ENCODE measurements around the gene SULT2B1. TPM values are rescaled to one million over a fixed set of nuclear protein-coding genes. Genes with fewer than 3 reads are reported as not detected.
"Not testable (repeated sequence)": the region's sequence is repeated elsewhere in the genome, so short reads cannot be mapped to it uniquely, and the experiment has no call there.

SULT2B1 gene
- total RNA-seq, 2 experiments from 2014 or later, result not detected

DNA sequence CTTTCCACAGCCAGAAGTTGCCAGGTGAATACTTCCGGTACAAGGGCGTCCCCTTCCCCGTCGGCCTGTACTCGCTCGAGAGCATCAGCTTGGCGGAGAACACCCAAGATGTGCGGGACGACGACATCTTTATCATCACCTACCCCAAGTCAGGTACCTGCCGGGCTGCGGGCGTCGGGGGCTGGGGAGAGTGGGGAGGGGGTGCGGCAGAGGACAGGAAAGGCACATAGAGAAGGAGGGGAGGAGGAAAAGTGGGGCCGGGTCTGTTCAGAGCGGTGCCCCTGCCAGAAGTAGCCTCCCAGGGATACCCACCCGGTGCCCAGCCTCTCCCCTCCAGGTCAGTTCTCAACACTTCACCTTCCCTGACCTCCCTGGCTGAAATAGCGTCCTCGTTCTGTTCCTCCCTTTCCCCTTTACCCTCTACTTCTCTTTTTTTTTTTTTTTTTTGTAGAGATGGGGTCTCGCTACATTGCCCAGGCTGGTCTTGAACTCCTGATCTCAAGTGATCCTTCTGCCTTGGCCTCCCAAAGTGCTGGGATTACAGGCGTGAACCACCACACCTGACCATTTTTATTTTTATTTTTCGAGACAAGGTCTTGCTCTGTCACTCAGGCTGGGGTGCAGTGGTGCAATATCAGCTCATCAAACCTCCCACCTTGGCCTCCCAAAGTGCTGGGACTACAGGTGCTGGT is 24.1 kb downstream of the SULT2B1 start:
- Mint-ChIP-seq H3K4me1 (ENCODE audit: low read depth) (no peaks in the 10 kb centered on the region), H3K9me3 (no peaks in the 10 kb centered on the region), H3K4me3 (no peak overlapping the region), H3K36me3 (ENCODE audit: low read depth) (no peaks in the 10 kb centered on the region), H3K27ac (no peak overlapping the region), H3K27me3 (no peaks in the 10 kb centered on the region)
- TF ChIP-seq, protein P1, sequence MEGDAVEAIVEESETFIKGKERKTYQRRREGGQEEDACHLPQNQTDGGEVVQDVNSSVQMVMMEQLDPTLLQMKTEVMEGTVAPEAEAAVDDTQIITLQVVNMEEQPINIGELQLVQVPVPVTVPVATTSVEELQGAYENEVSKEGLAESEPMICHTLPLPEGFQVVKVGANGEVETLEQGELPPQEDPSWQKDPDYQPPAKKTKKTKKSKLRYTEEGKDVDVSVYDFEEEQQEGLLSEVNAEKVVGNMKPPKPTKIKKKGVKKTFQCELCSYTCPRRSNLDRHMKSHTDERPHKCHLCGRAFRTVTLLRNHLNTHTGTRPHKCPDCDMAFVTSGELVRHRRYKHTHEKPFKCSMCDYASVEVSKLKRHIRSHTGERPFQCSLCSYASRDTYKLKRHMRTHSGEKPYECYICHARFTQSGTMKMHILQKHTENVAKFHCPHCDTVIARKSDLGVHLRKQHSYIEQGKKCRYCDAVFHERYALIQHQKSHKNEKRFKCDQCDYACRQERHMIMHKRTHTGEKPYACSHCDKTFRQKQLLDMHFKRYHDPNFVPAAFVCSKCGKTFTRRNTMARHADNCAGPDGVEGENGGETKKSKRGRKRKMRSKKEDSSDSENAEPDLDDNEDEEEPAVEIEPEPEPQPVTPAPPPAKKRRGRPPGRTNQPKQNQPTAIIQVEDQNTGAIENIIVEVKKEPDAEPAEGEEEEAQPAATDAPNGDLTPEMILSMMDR (IDR thresholded peaks at IDR 0.05), result no peak
- ChIA-PET CTCF (interaction anchor here (1.0 to 1.2 kb wide), 2 partner anchors 13 to 69 kb away, joined by 3 read pairs; no protein-coding TSS in a partner anchor), POLR2A (interaction anchor here (0.5 kb wide), 1 partner anchor 236 kb away, joined by 3 read pairs; no protein-coding TSS in a partner anchor)
- no peak for ATAC-seq
- intact Hi-C loops (cut with micrococcal nuclease), result no loop called here
- no peak for DNase-seq

GRCh38 chr19:48577908-48578307 is 25.9 kb downstream of the SULT2B1 start:
- H3K4me1 Mint-ChIP-seq (ENCODE audit: low read depth); H3K27ac Mint-ChIP-seq; H3K36me3 Mint-ChIP-seq (ENCODE audit: low read depth); intact Hi-C loops (cut with micrococcal nuclease); H3K27me3 Mint-ChIP-seq; DNase-seq; H3K9me3 Mint-ChIP-seq; H3K4me3 Mint-ChIP-seq; ATAC-seq: not testable (repeated sequence)
- CTCF ChIA-PET, result interaction anchor here (0.7 to 1.0 kb wide), 3 partner anchors 11 to 71 kb away, joined by 3 read pairs; no protein-coding TSS in a partner anchor
- POLR2A ChIA-PET, result interaction anchor here (0.7 to 1.1 kb wide), 2 partner anchors 26 to 38 kb away, joined by 3 to 4 read pairs; partner anchors contain the start of gene SULT2B1

DNA sequence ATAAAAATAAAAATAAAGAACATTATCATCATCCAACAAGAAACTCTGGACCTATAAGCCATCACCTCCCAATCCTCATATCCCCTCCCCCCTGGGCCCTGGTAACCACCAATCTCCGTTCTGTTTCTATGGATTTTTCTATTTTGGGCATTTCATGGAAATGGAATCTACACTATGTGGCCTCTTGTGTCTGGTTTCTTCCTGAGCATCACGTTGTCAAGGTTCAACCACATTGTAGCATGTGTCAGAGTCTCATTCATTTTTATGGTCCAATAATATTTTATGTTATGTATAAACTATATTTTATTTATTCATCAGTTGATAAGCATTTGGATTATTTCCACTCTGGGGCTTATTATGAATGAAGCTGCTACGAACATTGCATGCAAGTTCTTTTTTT is 26.9 kb downstream of the SULT2B1 start:
- CTCF ChIA-PET, result no interaction called here

DNA sequence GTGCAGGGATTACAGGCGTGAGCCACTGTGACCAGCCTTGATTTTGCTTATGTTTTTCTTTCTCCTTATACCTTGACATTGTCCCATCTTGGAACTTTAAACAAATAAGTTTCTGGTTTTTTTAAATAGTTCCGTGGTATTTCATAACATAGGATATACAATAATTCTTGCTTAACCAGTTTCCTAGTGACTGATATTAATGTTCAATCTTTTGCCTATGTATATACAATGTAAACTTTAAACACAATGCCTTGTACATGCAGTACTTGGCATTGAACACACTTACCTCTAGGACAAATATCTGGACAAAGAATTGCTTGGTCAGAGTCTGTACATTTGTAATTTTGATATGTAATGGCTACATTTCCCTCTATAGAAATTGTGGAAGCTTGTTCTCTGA is 30.2 kb downstream of the SULT2B1 start:
- Mint-ChIP-seq H3K27ac (no peak overlapping the region), H3K4me3 (no peak overlapping the region), H3K27me3 (no peaks in the 10 kb centered on the region), H3K9me3 (no peaks in the 10 kb centered on the region), H3K4me1 (ENCODE audit: low read depth) (peaks cover 5% of the 10 kb centered on the region), H3K36me3 (ENCODE audit: low read depth) (peaks cover 2% of the 10 kb centered on the region)
- POLR2A ChIA-PET, result no interaction called here
- DNase-seq, result no peak
- intact Hi-C loops (cut with micrococcal nuclease), result no loop called here
- no peak for ATAC-seq
- TF ChIP-seq, protein P1 (IDR thresholded peaks at IDR 0.05), result no peak
- CTCF ChIA-PET, result interaction anchor here (1.2 to 3.4 kb wide), 3 partner anchors 76 to 268 kb away, joined by 4 to 61 read pairs (median 60); no protein-coding TSS in a partner anchor

More for the DNA sequence above, 26.9 kb downstream of the SULT2B1 start:
- no peaks in the 10 kb centered on the region for H3K9me3 Mint-ChIP-seq
- no peaks in the 10 kb centered on the region for H3K36me3 Mint-ChIP-seq (ENCODE audit: low read depth)
- DNase-seq (no peak), ATAC-seq (no peak)
- intact Hi-C loops (cut with micrococcal nuclease), result no loop called here
- no peaks in the 10 kb centered on the region for H3K27me3 Mint-ChIP-seq
- H3K4me3 Mint-ChIP-seq, result no peak overlapping the region
- H3K27ac Mint-ChIP-seq, result no peak overlapping the region
- POLR2A ChIA-PET, result no interaction called here
- TF ChIP-seq, protein P1 (IDR thresholded peaks at IDR 0.05), result no peak
- no peaks in the 10 kb centered on the region for H3K4me1 Mint-ChIP-seq (ENCODE audit: low read depth)

GRCh38 chr19:48587387-48587786 is 35.4 kb downstream of the SULT2B1 start:
- Mint-ChIP-seq H3K36me3 (ENCODE audit: low read depth) (peaks cover 2% of the 10 kb centered on the region), H3K4me3 (no peak overlapping the region), H3K27me3 (no peaks in the 10 kb centered on the region), H3K27ac (no peak overlapping the region), H3K4me1 (ENCODE audit: low read depth) (peaks cover 15% of the 10 kb centered on the region), H3K9me3 (no peaks in the 10 kb centered on the region)
- CTCF ChIA-PET, result interaction anchor here (2.8 to 6.4 kb wide), 2 partner anchors 21 to 97 kb away, joined by 15 to 44 read pairs; no protein-coding TSS in a partner anchor
- intact Hi-C loops (cut with micrococcal nuclease), result no loop called here
- POLR2A ChIA-PET, result no interaction called here
- TF ChIP-seq, protein P1 (IDR thresholded peaks at IDR 0.05), result no peak
- DNase-seq, result no peak
- no peak for ATAC-seq

All from activated CD8-positive, alpha-beta T cell treated with anti-CD3 and anti-CD28 coated beads for 36 hours (primary cell).